HG03039 (cell line): ENCODE measurements around the gene MX1.
"Not testable (repeated sequence)": the region's sequence is repeated elsewhere in the genome, so short reads cannot be mapped to it uniquely, and the experiment has no call there.

Source experiments
- ATAC-seq: cut with Tn5 transposase; IDR thresholded peaks from one replicate; pipeline ENCODE4 v1.9.1; 2021; ENCODE audit warnings: mild to moderate bottlenecking, moderate library complexity; ENCODE audit not compliant: unreplicated experiment

MX1 gene

DNA sequence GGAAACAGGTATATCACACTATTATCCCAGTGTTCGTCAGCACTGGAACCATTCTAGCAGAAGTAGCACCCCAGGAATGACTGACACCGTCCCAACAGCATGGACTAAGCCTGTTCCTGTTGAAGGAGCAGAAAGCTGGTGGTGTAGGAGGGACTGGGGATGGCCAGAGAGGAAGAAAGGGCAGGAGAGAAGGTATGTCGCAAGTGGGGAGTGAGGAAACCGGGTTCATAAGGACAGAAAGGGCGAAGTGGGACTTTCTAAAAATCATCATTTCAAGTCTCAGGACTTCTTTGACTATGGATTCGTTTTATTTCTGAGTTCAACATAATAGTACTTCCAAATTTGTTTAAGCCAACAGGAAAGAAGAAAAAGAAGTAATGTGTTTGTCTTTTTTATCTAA is 19.7 kb upstream of the MX1 start:
- ATAC-seq, result no peak

DNA sequence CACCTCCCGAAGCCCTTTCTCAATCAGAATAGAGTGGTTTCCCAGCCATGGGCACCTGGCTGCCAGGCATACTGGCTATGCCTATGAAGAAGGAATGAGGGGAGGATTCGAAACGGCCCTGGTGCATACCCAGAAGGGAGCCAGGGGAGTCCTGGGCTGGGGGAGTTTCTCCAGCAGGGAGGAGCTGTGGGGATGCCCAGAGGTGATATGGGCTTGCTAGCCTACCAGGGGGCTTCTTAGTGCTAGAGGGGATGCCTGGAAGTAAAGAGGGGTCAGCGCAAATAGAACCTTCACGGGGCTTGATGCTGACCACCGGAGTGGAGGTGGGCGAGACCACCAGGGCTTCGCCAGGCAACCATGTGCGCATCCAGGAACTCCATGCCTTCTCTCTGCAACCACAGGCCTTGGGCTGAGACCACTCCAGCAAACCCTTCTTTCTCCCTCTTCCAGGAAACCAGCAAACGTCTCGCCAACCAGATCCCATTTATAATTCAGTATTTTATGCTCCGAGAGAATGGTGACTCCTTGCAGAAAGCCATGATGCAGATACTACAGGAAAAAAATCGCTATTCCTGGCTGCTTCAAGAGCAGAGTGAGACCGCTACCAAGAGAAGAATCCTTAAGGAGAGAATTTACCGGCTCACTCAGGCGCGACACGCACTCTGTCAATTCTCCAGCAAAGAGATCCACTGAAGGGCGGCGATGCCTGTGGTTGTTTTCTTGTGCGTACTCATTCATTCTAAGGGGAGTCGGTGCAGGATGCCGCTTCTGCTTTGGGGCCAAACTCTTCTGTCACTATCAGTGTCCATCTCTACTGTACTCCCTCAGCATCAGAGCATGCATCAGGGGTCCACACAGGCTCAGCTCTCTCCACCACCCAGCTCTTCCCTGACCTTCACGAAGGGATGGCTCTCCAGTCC is 18.2 kb upstream of the MX1 start:
- no peak for ATAC-seq

DNA sequence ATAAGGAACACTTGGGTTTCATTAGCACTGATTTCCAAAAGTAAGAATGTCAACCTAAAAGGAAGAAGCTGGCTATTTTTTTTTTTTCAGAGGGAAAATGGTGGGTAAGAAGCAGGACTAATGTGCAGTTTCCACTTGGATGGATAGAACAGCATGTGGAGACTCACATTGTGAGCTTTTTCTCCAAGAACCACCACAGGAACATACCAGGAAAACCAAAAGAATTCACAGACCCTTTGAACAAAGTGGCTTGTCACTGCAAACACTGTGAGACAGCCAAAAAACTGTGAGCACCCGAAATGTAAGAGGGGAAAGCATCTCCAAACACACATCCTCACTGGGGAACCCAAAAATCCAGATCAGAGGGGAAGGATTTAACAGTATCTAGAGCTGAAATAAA is 15.7 kb upstream of the MX1 start:
- ATAC-seq, result no peak

DNA sequence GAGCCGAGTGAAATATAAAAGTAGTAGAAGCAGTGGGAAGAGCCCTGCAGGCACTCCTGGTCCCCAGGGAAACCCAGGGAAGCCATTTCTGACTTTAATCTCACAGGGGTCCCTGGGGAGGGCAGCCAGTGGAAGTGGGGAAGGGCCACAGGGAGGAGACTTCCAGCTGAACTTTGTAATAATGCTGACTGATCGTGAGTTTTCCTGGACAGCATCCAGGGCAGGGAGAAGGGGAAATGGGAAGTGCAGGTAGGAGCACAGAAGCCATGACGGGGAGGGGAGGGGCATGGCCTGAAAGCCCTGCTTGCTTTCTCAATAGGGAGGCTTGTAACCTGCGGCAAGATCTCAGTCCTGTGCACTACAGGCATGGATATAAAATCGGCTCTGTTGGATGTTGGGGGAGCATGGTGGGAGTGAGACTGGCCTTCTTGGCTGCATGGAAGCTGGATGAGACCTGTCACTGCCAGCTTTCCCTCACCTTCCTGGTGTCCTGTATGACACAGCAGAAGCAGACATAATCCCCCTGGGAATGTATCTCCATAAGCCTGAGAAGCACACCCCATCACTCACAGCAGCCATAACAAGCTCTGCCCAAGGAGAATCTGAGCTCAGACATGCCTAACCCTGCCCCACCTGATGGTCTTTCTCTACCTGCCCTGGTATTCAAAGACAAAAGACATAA is 15.1 kb upstream of the MX1 start:
- ATAC-seq, result no peak

DNA sequence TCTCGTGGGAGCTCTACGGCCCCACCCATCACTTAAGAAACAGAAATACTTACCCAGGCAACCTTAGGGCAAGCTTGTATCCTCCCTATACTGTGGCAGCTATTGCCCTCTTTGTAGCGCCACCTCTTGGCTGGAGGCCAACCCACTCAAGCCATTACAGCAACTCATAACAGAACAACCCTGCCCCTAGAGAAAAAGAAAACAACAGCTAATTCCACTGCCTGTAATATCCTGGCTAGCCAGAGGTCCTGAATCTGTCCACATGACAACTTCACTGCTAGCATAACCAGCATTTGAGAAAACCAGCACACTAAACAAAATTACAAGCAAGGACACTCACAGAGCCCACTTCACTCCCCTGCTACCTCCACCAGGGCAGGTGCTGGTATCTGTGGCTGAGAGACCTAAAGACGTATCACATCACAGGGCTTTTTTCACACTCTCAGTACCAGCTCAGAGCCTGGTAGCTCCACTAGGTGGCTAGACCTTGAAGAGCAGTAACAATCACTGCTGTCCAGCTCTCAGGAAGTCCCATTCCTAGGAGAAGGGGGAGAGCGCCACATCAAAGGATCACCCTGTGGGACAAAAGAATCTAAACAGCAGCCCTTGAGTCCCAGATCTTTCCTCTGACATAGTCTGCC is 14.5 kb upstream of the MX1 start:
- ATAC-seq, result no peak

DNA sequence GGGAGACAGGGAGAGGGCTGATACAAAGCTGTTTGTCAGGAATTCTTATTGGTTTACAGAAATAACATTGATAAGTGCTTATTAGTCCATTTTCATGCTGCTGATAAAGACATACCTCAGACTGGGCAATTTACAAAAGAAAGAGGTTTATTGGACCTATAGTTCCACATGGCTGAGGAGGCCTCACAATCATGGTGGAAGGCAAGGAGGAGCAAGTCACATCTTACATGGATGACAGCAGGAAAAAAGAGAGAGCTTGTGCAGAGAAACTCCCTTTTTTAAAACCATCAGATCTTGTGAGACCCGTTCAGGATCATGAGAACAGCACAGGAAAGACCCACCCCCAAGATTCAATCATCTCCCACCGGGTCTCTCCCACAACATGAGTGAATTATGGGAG is 8.5 kb upstream of the MX1 start:
- ATAC-seq, result not testable (repeated sequence)

DNA sequence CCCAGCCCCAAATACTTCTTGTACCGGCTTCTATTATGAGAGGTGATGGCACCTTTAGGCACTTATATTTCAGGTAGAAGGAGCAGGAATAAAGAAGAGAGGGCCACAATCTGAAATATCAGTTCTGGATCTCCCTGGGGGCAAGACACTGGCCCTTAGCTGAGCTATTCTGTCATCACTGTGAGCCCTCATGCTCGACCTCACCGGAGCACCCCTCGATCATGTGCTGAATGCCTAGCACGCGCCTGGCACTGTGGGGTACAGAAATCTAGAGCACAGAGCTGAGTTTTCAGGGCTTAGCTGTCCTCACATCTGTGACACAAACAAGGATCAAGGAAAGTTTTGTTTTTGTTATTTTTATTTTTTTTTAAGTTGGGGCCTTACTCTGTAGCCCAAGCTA is 7.6 kb upstream of the MX1 start:
- no peak for ATAC-seq

DNA sequence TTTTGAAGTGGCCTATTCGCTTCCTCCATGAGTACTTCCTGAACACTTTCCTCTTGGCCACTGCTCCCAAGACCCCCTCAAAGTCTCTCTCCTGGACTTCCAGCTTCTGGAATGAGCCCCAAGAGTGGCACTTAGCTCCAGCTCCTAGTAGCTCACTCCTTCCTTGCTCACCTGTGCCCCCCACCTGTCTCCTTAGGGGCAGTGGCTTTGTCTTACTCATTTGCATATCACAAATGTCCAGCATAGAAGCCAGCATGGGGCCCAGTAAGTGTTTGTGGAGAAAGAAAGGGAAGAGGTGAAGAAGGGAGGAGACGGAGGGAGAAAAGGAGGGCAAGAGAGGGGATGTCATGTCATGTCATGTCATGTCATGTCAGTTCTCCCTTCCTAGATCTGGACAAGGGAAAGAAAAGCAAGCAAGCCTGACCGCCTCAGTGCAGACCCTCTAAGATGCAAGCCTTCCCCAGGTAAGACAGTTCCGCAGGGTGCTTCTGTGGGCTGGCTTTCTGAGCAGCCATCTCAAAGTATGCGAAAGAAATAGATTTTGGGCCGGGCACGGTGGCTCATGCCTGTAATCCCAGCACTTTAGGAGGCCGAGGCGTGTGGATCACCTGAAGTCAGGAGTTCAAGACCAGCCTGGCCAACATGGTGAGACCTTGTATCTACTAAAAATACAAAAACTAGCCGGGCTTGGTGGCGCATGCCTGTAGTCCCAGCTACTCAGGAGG is 6.9 kb upstream of the MX1 start:
- no peak for ATAC-seq

DNA sequence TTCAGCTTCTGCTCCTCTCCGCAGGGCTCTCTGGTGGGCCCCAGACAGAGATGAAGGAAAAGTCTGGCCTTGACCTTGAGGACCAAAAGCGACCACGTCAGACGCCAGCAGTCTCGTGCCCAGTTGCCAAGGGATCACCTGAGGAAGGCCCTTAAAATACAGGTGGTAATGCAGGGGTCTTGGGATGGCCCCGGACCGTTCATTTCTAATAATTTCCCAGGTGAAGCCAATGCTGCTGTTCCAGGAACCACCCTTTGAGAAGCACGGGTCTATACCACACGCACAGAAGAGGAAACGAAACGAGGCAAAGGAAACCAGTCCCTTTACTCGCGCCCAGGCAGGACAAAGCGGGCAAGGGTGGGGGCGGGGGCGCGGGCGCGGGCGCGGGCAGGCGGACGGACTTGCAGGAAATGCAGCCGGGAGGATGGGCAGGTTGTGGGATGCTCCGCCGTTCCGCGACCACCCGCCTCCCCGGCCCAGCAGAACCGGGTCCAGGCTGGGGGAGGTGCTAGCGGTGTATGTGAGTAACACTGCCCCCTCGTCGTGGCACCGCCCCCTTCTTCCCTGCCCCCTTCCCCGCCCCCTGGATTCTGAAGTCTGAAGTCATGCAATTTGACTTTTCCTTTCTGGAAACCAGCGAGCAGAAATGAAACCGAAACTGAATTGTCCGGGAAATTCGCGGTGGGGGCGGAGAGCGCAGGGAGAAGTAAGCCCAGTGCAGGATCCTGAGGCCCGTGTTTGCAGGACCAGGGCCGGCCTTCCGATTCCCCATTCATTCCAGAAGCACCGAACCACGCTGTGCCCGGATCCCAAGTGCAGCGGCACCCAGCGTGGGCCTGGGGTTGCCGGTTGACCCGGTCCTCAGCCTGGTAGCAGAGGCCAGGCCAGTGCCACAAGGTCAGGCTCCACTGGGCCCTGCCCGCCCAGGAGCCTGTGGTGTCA is 5.8 kb upstream of the MX1 start:
- no peak for ATAC-seq

DNA sequence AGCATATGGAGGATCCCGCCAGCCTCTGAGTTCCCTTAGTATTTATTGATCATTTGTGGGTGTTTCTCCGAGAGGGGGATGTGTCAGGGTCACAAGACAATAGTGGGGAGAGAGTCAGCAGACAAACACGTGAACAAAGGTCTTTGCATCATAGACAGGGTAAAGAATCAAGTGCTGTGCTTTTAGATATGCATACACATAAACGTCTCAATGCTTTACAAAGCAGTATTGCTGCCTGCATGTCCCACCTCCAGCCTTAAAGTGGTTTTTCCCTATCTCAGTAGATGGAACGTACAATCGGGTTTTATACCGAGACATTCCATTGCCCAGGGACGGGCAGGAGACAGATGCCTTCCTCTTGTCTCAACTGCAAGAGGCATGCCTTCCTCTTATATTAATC is 5.0 kb upstream of the MX1 start:
- not testable (repeated sequence) for ATAC-seq

DNA sequence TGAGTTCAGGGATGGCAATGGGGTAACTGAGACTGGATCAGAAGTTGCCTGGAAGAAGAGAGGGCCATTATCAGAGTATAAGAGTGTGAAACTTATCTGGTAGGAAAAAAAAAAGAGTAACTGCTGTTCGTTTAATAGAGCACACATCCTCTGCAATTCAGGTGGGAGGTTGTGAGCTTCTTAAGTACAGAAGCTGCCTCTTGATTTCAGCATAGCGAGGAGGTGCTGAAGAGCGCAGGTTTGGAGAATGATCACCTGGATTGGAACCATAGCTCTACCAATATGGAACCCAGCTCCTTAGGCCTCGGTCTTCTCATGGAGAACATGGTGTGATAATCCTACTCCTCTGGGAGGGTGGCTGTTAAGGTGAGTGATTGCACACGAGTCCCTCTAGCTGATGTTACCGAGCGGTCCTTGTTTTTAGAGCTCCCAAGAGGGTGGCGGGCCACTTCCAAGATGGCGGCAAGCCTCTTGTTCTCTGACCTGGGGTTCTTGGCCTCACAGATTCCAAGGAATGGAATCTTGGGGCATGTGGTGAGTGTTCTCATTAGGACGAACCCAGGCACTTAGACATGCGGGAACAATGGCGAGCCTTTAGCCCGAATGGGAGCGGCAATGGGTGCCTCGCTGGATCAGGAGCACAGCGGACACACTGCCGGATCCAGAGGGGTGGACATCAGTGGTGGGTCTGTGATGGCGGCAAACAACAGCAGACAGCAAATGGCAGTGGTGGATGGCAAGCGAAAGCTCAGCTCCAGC is 3.3 kb upstream of the MX1 start:
- no peak for ATAC-seq

DNA sequence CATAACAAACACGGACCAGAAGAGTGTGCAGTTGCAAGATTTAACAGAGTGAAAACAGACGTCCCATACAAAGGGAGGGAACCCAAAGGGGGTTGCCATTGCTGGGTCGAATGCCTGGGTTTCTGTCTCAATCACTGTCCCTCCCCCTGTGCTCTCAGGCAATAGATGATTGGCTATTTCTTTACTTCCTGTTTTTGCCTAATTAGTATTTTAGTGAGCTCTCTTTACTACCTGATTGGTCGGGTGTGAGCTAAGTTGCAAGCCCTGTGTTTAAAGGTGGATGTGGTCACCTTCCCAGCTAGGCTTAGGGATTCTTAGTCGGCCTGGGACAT is 2.8 kb upstream of the MX1 start:
- ATAC-seq, result not testable (repeated sequence)

DNA sequence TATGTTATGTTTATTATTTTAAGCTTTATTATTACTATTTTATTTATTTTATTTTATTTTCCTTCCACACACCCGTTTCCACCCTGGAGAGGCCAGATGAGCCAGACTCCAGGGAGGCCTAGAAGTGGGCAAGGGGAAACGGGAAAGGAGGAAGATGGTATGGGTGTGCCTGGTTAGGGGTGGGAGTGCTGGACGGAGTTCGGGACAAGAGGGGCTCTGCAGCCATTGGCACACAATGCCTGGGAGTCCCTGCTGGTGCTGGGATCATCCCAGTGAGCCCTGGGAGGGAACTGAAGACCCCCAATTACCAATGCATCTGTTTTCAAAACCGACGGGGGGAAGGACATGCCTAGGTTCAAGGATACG is 468 bp upstream of the MX1 start:
- ATAC-seq, result no peak

DNA sequence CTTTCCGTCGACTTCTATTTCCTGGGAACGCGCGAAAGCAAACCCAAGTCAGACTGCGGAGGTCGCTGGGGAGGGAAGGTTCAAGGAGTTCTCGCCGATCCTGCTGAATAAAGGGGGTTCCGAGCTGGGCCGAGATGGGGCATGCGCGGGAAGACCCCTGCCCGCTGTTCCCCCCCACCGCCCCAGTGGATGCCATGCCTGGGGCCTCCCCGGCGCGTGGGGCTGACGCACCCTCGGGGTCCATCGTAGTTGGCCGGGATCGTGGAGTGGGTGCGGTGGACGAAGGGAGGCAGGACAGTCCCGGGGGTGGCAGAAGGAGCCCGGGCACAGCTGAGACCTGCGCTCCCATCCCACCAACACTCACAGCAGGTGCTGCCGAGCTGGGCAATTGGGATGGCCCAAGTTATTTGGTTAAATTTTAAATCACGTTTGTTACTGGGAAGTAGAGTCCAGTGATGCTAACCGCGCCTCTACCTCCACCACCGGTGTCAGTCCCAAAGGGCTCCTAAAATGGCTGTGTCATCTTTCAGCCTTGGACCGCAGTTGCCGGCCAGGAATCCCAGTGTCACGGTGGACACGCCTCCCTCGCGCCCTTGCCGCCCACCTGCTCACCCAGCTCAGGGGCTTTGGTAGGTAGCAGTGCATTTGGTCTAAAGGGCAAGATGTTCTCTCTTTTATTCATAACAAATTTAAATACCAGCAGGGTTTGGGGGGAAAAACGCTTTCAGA is 801 bp downstream of the MX1 start:
- ATAC-seq, result no peak

DNA sequence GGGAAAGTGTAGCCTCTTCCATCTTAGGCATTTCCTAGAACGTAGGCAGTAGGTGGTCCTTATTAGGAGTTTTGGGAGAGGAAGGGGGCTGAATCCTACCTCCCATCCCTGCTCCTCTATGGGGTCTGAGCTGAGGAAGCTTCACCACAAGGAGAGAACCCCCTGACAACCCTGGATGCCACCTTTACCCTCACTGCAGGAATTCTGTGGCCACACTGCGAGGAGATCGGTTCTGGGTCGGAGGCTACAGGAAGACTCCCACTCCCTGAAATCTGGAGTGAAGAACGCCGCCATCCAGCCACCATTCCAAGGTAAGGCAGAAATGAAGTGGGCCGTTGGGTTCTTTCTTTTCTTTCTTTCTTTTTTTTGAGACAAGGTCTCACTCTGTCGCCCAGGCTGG is 1.5 kb downstream of the MX1 start:
- ATAC-seq, result no peak

DNA sequence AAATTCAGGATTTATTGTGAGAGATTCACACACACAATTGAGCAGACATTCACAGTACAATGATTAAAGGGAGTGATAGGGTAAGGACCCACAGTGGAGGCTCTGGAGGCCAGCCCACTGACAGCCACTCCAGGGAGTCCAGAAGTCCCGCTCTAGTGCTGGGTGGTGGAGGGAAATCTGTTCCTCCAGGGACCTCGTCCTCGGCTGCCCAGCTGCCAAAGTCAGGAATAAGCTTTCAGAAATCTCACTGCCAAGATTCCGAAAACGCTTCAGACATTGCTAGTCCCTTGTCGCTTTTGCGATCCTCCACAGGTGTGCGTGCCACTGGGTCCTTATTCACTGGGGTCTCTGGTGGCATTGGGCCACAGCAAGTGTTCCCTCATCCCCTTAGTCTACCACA is 2.3 kb downstream of the MX1 start:
- ATAC-seq, result no peak

DNA sequence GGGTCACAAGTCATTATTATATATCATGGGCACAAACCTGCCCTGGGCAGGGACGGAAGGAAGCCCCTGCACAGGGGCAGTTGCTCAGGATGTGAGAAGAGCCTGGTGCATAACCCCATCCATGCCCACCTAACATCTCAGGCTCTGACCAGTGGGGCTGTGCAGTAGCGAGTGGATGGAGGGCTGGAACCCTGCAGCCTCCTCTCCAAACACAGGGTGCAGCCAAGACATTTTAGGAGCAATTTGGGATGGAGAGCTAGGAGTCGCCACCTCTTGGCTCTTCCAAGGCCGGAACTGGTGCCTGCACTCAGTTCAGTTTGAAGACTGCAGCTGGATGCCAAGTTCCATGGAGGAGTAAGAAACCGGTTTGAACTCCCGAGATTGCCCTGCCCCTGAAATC is 2.8 kb downstream of the MX1 start:
- ATAC-seq, result no peak

DNA sequence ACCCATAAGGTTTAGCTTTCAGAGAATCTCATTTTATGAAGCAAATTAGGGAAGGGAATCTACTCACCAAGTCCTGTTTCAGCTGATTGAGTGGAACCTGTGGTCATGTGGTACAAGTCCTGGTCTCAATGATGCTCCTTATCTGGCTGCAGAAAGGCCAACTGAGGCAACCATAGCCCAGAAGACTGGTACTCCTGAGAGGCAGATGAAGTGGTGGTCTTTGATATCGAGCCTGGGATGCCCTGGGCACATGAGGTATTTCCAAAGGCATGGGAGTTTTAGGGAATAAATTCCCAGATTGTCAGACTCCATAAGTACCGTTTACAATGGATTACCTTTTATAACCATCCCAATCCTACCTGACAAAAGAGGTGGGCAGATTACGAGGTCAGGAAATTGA is 3.3 kb downstream of the MX1 start:
- ATAC-seq, result no peak

DNA sequence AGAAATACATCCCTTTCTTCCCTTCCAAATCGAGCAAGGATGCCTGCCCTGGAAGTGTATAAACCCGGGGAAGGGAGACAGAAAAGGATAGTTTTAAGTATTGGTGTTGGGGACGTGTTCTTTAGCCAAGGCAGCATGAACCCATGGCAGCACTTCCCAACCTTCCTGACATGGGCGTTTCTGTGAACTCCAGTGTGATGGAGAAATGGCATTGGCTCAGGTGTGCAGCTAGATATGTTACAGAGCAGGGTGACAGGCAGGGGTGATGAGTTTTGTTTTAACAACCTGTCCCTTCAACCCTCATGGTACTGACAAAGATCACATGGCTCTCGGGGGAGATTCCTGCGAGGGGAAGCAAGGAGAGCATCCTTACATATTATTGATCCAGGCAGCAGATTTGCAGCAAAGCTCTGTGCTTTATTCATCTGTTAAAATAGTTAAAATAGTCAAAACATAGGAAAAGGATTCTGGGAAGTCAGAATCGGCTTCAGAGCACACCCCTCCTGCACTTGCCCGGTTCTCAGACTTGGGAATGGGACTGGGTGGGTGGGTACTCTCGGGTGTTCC is 4.0 kb downstream of the MX1 start:
- ATAC-seq, result no peak
